Type B pancreatic cell (in vitro differentiated cells): ENCODE results near the gene BCO2. TPM values are rescaled to one million over a fixed set of nuclear protein-coding genes. Genes with fewer than 3 reads are reported as not detected.

ENCODE experiments used
- DNase-seq: peaks from one replicate; pipeline ENCODE4 v3.0.0; 2021; ENCODE audit warnings: mixed read lengths; ENCODE audit not compliant: unreplicated experiment; ENCODE audit errors: extremely low spot score
- H3K27ac Mint-ChIP-seq: 2 replicates; pipeline ENCODE4 v1.8.0; 2021; ENCODE audit warnings: mild to moderate bottlenecking, mixed read lengths
- H3K27me3 Mint-ChIP-seq: 2 replicates; pipeline ENCODE4 v1.8.0; 2021; ENCODE audit warnings: mixed read lengths
- H3K36me3 Mint-ChIP-seq: 2 replicates; pipeline ENCODE4 v1.8.0; 2021; ENCODE audit warnings: mixed read lengths
- H3K4me1 Mint-ChIP-seq: one replicate; pipeline ENCODE4 v1.8.0; 2021; ENCODE audit warnings: mixed read lengths; ENCODE audit not compliant: unreplicated experiment
- H3K4me3 Mint-ChIP-seq: 2 replicates; pipeline ENCODE4 v1.8.0; 2021; ENCODE audit warnings: mild to moderate bottlenecking, mixed read lengths
- H3K9me3 Mint-ChIP-seq: 2 replicates; pipeline ENCODE4 v1.8.0; 2021; ENCODE audit warnings: mixed read lengths
- total RNA-seq: library from RNA; stranded (reverse); gene quantifications from 2 replicates; pipeline ENCODE4 v1.2.1, GENCODE V29; 2021; ENCODE audit warnings: low replicate concordance
- TF ChIP-seq, protein P1 (sequence below): fragments of 200-600 bp; sonication (generic); conservative IDR thresholded peaks from 2 replicates; pipeline ENCODE4 v1.5.0; 2021; ENCODE audit warnings: antibody characterized with exemption, mild to moderate bottlenecking

The BCO2 gene
- total RNA-seq, 1 donor from 2014 or later: 2.7 TPM

DNA sequence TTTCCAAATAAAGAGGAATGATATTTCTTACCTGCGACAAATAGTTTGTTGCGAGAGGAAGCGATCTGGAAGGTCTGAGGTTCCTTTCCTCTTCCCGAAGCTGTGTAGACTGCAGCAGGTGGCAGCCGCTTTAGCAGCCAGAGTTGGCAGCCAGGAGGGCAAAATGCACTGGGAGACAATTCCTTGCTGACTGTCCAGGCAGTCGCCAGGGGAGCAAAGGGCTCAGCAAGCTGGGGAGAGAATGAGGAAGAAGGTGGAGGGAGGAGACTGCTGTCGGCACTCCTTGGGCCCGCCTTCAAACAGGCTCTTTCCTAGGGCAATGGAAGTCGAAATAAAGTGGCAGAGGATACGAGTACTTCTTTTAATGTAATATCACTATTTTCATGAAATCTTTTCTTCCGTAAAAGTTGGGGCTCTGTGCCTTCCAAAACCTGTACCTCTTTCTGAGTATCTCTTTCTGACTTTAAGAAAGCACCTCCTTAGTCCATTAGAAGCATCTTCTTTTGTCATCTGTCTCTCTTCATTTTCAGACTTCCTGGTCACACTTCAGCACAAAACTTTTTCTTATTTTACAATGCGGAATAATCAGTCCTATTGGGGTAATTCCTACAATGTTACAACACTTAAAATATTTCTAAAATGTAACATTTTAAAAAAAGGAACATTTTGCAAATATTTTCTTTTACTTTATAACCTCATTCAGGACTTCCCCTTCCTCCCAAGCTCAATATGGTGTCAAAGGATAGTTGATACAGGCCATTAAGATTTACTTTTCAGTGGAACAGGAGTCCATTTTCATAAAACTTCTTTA is 11.2 kb upstream of the BCO2 start, which contains the start of gene IL18:
Gene IL18, minus strand, starts transcription at position 220 of the 811 bp plus-strand sequence. CDS start 9,041 bp downstream, outside the sequence.
- TF ChIP-seq, protein P1, sequence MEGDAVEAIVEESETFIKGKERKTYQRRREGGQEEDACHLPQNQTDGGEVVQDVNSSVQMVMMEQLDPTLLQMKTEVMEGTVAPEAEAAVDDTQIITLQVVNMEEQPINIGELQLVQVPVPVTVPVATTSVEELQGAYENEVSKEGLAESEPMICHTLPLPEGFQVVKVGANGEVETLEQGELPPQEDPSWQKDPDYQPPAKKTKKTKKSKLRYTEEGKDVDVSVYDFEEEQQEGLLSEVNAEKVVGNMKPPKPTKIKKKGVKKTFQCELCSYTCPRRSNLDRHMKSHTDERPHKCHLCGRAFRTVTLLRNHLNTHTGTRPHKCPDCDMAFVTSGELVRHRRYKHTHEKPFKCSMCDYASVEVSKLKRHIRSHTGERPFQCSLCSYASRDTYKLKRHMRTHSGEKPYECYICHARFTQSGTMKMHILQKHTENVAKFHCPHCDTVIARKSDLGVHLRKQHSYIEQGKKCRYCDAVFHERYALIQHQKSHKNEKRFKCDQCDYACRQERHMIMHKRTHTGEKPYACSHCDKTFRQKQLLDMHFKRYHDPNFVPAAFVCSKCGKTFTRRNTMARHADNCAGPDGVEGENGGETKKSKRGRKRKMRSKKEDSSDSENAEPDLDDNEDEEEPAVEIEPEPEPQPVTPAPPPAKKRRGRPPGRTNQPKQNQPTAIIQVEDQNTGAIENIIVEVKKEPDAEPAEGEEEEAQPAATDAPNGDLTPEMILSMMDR: no peak
- H3K36me3 Mint-ChIP-seq: no peaks in the 10 kb centered on the region
- peak within 1 kb of the TSS; percentile 63 for H3K27ac Mint-ChIP-seq
- H3K4me3 Mint-ChIP-seq: no peak within 1 kb of the TSS
- no peaks in the 10 kb centered on the region for H3K4me1 Mint-ChIP-seq
- peaks cover 5% of the 10 kb centered on the region for H3K9me3 Mint-ChIP-seq
- peaks cover 3% of the 10 kb centered on the region for H3K27me3 Mint-ChIP-seq
- DNase-seq: no peak

DNA sequence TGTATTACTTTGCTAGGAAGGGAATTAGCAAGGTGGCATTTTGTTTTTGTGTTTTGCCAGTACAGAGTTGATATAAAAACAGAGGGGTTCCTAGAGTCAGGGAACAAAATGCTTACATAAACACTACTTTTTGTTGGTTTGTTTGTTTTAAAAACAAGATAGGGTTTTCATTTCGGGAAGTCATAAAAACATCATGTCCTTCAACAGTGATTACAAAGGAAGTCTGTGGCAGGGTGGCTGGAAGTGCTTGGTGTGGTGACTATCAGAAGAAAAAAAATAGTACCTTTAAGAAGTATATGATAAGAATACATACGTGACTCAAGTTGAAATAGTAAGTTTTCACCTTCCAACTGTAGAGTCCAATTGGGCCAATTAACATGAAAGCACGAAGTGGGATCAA is 10.3 kb upstream of the BCO2 start:
- H3K4me1 Mint-ChIP-seq: no peaks in the 10 kb centered on the region
- H3K27ac Mint-ChIP-seq: no peak overlapping the region
- H3K36me3 Mint-ChIP-seq: no peaks in the 10 kb centered on the region
- peaks cover 3% of the 10 kb centered on the region for H3K27me3 Mint-ChIP-seq
- H3K4me3 Mint-ChIP-seq: no peak overlapping the region
- H3K9me3 Mint-ChIP-seq: peaks cover 5% of the 10 kb centered on the region
- TF ChIP-seq, protein P1: no peak
- no peak for DNase-seq

DNA sequence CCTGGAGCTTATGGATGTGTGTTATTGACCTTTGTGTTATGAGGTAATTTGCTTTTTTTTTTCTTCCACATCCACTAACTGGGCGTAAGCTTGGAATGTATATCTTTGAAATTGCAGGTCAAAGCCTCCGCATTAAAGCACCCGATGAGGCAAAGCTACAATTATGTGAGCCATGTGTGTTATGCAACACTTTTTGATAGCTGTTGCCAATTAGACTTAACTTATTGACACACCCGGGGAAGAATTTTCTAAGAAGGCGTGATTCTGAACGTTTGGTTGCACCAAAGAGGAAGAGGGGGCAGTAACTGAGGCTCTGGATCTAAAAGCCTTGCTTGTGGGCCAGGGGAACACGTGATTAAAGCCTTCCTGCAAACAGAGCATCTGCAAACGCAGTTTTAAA is 8.8 kb upstream of the BCO2 start:
- Mint-ChIP-seq H3K27ac (no peak overlapping the region), H3K4me3 (no peak overlapping the region), H3K9me3 (peaks cover 5% of the 10 kb centered on the region), H3K36me3 (no peaks in the 10 kb centered on the region), H3K4me1 (no peaks in the 10 kb centered on the region), H3K27me3 (peaks cover 3% of the 10 kb centered on the region)
- DNase-seq: no peak
- TF ChIP-seq, protein P1: no peak

DNA sequence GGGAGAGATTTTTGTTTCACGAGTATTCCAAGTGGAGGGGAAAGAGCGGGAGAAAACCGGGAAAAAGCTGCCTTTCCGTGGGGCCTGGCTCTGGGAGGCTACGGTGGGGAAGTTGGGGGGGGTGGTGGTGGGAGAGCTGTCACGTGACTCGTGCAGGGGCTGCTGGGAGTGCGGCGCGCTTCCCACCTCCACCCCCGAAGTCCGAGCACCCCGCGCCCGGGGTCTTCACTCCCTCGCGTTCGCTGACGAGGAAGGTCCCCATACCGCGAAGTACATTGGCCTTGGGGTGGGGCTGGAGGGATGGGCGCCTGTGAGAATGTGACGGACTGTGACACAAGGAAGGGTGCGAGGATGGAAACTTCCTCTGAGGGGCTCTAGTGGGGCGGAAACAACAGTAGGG is 8.2 kb upstream of the BCO2 start, which contains the start of gene TEX12:
Gene TEX12, plus strand, starts transcription at position 228 of the 400 bp plus-strand sequence. CDS start 1,897 bp downstream, outside the sequence.
- Mint-ChIP-seq H3K27ac (no peak within 1 kb of the TSS), H3K4me1 (no peaks in the 10 kb centered on the region), H3K36me3 (no peaks in the 10 kb centered on the region), H3K4me3 (no peak within 1 kb of the TSS), H3K27me3 (peaks cover 3% of the 10 kb centered on the region), H3K9me3 (peaks cover 5% of the 10 kb centered on the region)
- DNase-seq: no peak
- TF ChIP-seq, protein P1: no peak

DNA sequence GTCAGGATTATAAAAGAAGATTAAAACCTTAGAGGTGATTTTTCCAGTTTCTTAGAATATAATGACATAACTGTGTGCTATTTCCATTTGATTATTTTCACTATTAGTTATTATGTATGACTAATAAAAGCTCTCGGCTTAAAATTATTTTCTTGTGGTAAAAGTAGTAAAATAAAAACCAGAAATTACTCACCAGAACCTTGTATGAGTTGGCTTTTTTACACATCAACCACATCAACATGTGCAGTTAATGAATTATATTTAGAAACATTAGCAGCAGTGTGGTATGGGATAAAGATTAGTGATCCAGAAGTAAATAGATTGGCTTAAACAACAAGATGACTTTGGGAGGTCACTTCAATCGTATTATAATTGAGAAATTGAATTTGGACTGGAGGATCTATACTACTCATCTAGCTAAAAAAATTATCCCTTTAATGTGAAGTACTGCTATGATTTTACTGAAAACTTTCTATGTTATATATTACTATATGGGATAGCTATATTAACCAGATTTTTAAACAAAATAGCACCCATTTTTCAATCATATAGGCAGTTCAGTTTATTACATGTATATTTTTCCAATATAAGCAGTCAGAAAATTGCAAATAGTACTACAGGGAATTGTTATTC is 2.8 kb upstream of the BCO2 start:
- Mint-ChIP-seq H3K27me3 (no peaks in the 10 kb centered on the region), H3K9me3 (no peaks in the 10 kb centered on the region), H3K36me3 (no peaks in the 10 kb centered on the region), H3K4me1 (peaks cover 17% of the 10 kb centered on the region), H3K27ac (no peak overlapping the region), H3K4me3 (no peak overlapping the region)
- TF ChIP-seq, protein P1: no peak
- DNase-seq: no peak
